Sigmoid colon (tissue), 7 donors: ENCODE results near the gene SEC23B. TPM values are rescaled to one million over a fixed set of nuclear protein-coding genes. Genes with fewer than 3 reads are reported as not detected.

ENCODE experiments used
- DNase-seq: peaks from one replicate; pipeline ENCODE4 v3.0.0-alpha.2; 2019
- H3K27ac ChIP-seq, 4 donors: fragments of 200-600 bp; sonication (generic); one replicate each; pipeline ENCODE4 v1.5.1; 2016 to 2019; ENCODE audit warnings: mild to moderate bottlenecking in 1 of 4
- H3K27me3 ChIP-seq, 3 donors: fragments of 200-600 bp; sonication (generic); one replicate each; pipeline ENCODE4 v1.5.1; 2019; ENCODE audit warnings: mild to moderate bottlenecking in 1 of 3
- H3K36me3 ChIP-seq, 4 donors: fragments of 200-600 bp; sonication (generic); one replicate each; pipeline ENCODE4 v1.5.1; 2016 to 2019
- H3K4me1 ChIP-seq, 4 donors: fragments of 200-600 bp; sonication (generic); one replicate each; pipeline ENCODE4 v1.5.1; 2017 to 2019
- H3K4me3 ChIP-seq, 4 donors: fragments of 200-600 bp; sonication (generic); one replicate each; pipeline ENCODE4 v1.5.1; 2017 to 2019; ENCODE audit warnings: mild to moderate bottlenecking in 2 of 4, moderate library complexity in 1 of 4
- H3K9me3 ChIP-seq, 4 donors: fragments of 200-600 bp in 3 of 4; sonication (generic) in 3 of 4; one replicate each; pipeline versions ENCODE4 v1.5.1 to v1.6.1; 2013 to 2019
- CTCF ChIP-seq, 4 experiments: fragments of 450-650 bp in 3 of 4; fragments of 200-600 bp in 1 of 4; IDR thresholded peaks; one replicate each; pipeline ENCODE4 v1.5.1; 2016 to 2019; ENCODE audit warnings: antibody characterized with exemption in 4 of 4, mild to moderate bottlenecking in 3 of 4, moderate library complexity in 2 of 4
- EP300 ChIP-seq, 4 donors: sonication (generic); formaldehyde crosslinking; IDR thresholded peaks; one replicate each; pipeline ENCODE4 v1.6.1; 2017; ENCODE audit warnings: antibody characterized with exemption in 4 of 4
- POLR2A ChIP-seq, 2 donors: fragments of 450-650 bp; IDR thresholded peaks; one replicate each; pipeline ENCODE4 v1.6.1; 2016; ENCODE audit warnings: antibody characterized with exemption in 2 of 2, mild to moderate bottlenecking in 2 of 2, moderate library complexity in 2 of 2
- POLR2AphosphoS5 ChIP-seq, 4 donors: sonication (generic); formaldehyde crosslinking; IDR thresholded peaks; one replicate each; pipeline ENCODE4 v1.6.1; 2017; ENCODE audit warnings: antibody characterized with exemption in 4 of 4
- WGBS, 2 donors: extraction: QIAGEN DNeasy Blood & Tissue Kit; methylation state at CpG; one replicate each; pipeline ENCODE4 v1.1.7; 2013; 5-methylcytosine and 5-hydroxymethylcytosine counted together
- intact Hi-C: fragments of 100-400 bp; cut with DNase I; formaldehyde crosslinking; loops from one replicate; pipeline ENCODE4 v1.15.1; 2023
- polyA plus RNA-seq, 3 donors: library from polyadenylated mRNA; stranded (reverse); fragments of 200-250 nt; gene quantifications; one replicate each; pipeline ENCODE4 v1.2.3, GENCODE V29; 2013
- total RNA-seq, 4 donors: library from RNA; depleted of rRNA; stranded (reverse); fragments of >200 nt; gene quantifications; one replicate each; pipeline ENCODE4 v1.1.0, GENCODE V29; 2016
- donor health status: healthy with polysubstance abuse.
- donor health status: Bipolar disorder and iron deficiency.
- donor health status: healthy.

Gene SEC23B
- total and polyA plus RNA-seq, 7 donors = 10.5 to 31.4 (median 14.2) TPM

GRCh38 chr20:18532626-18533025 is 24.9 kb downstream of the SEC23B start:
- Histone ChIP-seq H3K36me3 (peaks cover 11 to 95% (median 50%) of the 10 kb centered on the region in 4 donors), H3K27ac (no peak overlapping the region), H3K4me1 (no peaks in the 10 kb centered on the region), H3K27me3 (no peaks in the 10 kb centered on the region), H3K4me3 (no peak overlapping the region), H3K9me3 (no peaks in the 10 kb centered on the region)
- no peak for DNase-seq
- 88 to 96% methylated on average over 6 of the region's 6 CpGs for whole genome bisulfite sequencing, 2 donors
- intact Hi-C loops = no loop called here
- no peak for TF ChIP-seq CTCF (IDR thresholded peaks at IDR 0.05)
- no peak for TF ChIP-seq POLR2AphosphoS5 (IDR thresholded peaks at IDR 0.05)
- TF ChIP-seq POLR2A (IDR thresholded peaks at IDR 0.05) = no peak
- no peak for TF ChIP-seq EP300 (IDR thresholded peaks at IDR 0.05)

GRCh38 chr20:18533491-18533890 is 25.8 kb downstream of the SEC23B start:
- Histone ChIP-seq H3K4me1 (no peaks in the 10 kb centered on the region), H3K4me3 (no peak overlapping the region), H3K9me3 (no peaks in the 10 kb centered on the region), H3K27ac (no peak overlapping the region), H3K36me3 (peaks cover 11 to 91% (median 42%) of the 10 kb centered on the region in 4 donors), H3K27me3 (no peaks in the 10 kb centered on the region)
- no peak for TF ChIP-seq POLR2AphosphoS5 (IDR thresholded peaks at IDR 0.05)
- no peak for TF ChIP-seq CTCF (IDR thresholded peaks at IDR 0.05)
- TF ChIP-seq EP300 (IDR thresholded peaks at IDR 0.05) = no peak
- no peak for TF ChIP-seq POLR2A (IDR thresholded peaks at IDR 0.05)
- no peak for DNase-seq
- WGBS, 2 donors = 14 to 51% methylated on average over 1 of the region's 1 CpG
- intact Hi-C loops = no loop called here

GRCh38 chr20:18533978-18534644 is 26.4 kb downstream of the SEC23B start:
- TF ChIP-seq EP300 (IDR thresholded peaks at IDR 0.05) = no peak
- no peak for TF ChIP-seq CTCF (IDR thresholded peaks at IDR 0.05)
- no peak for TF ChIP-seq POLR2A (IDR thresholded peaks at IDR 0.05)
- TF ChIP-seq POLR2AphosphoS5 (IDR thresholded peaks at IDR 0.05) = no peak
- no peaks in the 10 kb centered on the region for H3K27me3 ChIP-seq
- no peak overlapping the region for H3K27ac ChIP-seq
- H3K4me3 ChIP-seq = no peak overlapping the region
- H3K9me3 ChIP-seq = no peaks in the 10 kb centered on the region
- peaks cover 11 to 84% (median 37%) of the 10 kb centered on the region in 4 donors for H3K36me3 ChIP-seq
- WGBS, 2 donors = 58 to 81% methylated on average over 6 of the region's 6 CpGs
- no peak for DNase-seq
- no peaks in the 10 kb centered on the region for H3K4me1 ChIP-seq
- intact Hi-C loops = no loop called here

GRCh38 chr20:18537651-18538050 is 29.9 kb downstream of the SEC23B start:
- H3K27ac ChIP-seq = no peak overlapping the region
- no peaks in the 10 kb centered on the region for H3K27me3 ChIP-seq
- peaks cover 11 to 79% (median 20%) of the 10 kb centered on the region in 4 donors for H3K36me3 ChIP-seq
- no peak for TF ChIP-seq POLR2AphosphoS5 (IDR thresholded peaks at IDR 0.05)
- no peak for TF ChIP-seq POLR2A (IDR thresholded peaks at IDR 0.05)
- TF ChIP-seq EP300 (IDR thresholded peaks at IDR 0.05) = no peak
- no peak for TF ChIP-seq CTCF (IDR thresholded peaks at IDR 0.05)
- H3K4me1 ChIP-seq = no peaks in the 10 kb centered on the region
- 94 to 99% methylated on average over 2 of the region's 2 CpGs for WGBS, 2 donors
- H3K9me3 ChIP-seq = no peaks in the 10 kb centered on the region
- intact Hi-C loops = no loop called here
- no peak for DNase-seq
- no peak overlapping the region for H3K4me3 ChIP-seq

GRCh38 chr20:18541741-18542140 is 34.0 kb downstream of the SEC23B start:
- Histone ChIP-seq H3K36me3 (peaks cover 0 to 79% (median 15%) of the 10 kb centered on the region in 4 donors), H3K9me3 (no peaks in the 10 kb centered on the region), H3K27me3 (no peaks in the 10 kb centered on the region), H3K27ac (no peak overlapping the region), H3K4me1 (no peaks in the 10 kb centered on the region), H3K4me3 (no peak overlapping the region)
- TF ChIP-seq POLR2AphosphoS5 (IDR thresholded peaks at IDR 0.05) (no peak), EP300 (IDR thresholded peaks at IDR 0.05) (no peak), CTCF (IDR thresholded peaks at IDR 0.05) (no peak), POLR2A (IDR thresholded peaks at IDR 0.05) (no peak)
- no peak for DNase-seq
- intact Hi-C loops = no loop called here
- 77 to 90% methylated on average over 5 of the region's 5 CpGs for WGBS, 2 donors
